Fibroblast of lung (primary cell): ENCODE measurements around the gene ERI2.

Experiments
- EZH2 ChIP-seq: IDR thresholded peaks from 2 replicates; pipeline ENCODE4 v1.5.1; 2012; ENCODE audit warnings: low read length, control low read depth, mild to moderate bottlenecking; ENCODE audit errors: missing control alignments
- TF ChIP-seq, protein P1 (sequence below), 2 donors: IDR thresholded peaks in 1 of 2; conservative IDR thresholded peaks in 1 of 2; 1 replicate in 1 of 2; 2 replicates in 1 of 2; pipeline ENCODE4 v1.5.1; 2011 to 2012; ENCODE audit warnings: low read length in 2 of 2, control low read depth in 1 of 2, inconsistent platforms in 1 of 2, low read depth in 1 of 2, mild to moderate bottlenecking in 1 of 2

DNA sequence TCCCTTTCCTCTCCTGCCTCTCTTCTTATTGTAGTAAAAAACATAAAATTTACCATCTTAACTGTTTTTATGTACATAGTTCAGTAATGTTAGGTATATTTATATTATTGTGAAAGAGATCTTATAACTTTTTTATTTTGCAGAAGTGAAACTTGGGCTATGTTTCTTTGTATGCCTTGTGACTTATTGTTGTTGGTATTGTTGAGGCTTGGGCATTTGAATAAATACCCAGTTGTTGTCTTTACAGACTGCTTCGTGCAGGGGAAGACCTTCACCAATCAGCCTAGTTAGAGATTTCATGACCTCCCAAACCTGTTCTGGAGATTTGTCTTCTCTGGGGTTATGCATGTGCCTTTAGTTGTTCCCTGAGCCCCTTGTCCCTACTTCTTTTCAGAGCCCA lies 32.0 kb upstream of the ERI2 start:
- TF ChIP-seq, protein P1, sequence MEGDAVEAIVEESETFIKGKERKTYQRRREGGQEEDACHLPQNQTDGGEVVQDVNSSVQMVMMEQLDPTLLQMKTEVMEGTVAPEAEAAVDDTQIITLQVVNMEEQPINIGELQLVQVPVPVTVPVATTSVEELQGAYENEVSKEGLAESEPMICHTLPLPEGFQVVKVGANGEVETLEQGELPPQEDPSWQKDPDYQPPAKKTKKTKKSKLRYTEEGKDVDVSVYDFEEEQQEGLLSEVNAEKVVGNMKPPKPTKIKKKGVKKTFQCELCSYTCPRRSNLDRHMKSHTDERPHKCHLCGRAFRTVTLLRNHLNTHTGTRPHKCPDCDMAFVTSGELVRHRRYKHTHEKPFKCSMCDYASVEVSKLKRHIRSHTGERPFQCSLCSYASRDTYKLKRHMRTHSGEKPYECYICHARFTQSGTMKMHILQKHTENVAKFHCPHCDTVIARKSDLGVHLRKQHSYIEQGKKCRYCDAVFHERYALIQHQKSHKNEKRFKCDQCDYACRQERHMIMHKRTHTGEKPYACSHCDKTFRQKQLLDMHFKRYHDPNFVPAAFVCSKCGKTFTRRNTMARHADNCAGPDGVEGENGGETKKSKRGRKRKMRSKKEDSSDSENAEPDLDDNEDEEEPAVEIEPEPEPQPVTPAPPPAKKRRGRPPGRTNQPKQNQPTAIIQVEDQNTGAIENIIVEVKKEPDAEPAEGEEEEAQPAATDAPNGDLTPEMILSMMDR (conservative IDR thresholded peaks at IDR 0.05 in 1 of 2, IDR thresholded peaks at IDR 0.05 in 1 of 2; ENCODE audit: low read depth in 1 of 2, low read length in 2 of 2): no peak
- no peak for TF ChIP-seq EZH2
